Suppressor macrophage treated with lipopolysaccharide for 1 hour (primary cell): ENCODE data around the gene TOM1L2.
"Not testable (repeated sequence)": the region's sequence is repeated elsewhere in the genome, so short reads cannot be mapped to it uniquely, and the experiment has no call there.

Source experiments
- DNase-seq, 3 donors: peaks; one replicate each; pipeline ENCODE4 v3.0.0-alpha.2; 2020 to 2022

TOM1L2 gene

DNA sequence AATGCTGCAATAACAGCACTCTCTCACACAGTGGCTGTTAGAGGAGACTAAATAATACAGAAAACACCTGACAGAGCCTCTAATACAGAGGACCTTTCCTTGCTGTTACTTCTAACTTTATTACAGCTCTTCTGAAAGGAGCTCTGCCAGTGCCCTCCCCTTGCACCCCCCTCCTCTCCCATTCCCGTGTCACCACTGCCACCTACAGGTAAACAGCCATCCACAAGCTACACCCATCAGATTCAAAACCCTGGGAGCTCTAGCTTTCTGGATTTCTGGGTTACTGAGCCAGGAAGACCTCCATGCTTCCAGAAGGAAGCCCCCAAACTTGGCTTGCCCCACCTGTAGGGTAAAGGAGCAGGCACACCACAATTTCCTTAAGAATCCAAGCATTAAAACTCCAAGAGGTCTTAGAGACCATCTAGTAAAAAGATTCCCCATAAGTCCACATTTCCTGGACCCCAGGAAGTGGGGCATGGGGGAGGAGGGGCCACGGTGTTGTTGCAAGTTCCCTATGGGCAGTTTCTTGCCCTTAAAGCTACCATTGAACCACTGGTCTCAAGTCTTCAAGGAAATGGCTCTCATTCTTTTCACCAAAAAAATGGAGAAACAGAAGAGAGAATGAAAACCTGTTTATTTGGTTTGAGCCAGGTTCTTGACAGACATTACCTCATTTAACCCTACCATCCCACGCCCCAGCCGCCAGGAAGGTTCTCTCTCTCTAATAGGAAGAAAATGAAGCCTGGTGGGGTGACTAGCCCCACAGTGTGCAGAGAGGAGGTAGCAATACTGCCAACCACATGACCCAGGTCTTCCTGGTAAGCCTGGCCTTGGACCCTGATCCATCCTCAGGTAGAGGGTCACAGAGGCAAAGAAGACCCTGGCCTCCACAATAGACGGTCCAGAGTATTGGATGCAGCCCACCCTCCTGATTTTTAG, 52.8 kb downstream of the TOM1L2 start:
- peak; percentile 59 to 80 (median 65) for DNase-seq

DNA sequence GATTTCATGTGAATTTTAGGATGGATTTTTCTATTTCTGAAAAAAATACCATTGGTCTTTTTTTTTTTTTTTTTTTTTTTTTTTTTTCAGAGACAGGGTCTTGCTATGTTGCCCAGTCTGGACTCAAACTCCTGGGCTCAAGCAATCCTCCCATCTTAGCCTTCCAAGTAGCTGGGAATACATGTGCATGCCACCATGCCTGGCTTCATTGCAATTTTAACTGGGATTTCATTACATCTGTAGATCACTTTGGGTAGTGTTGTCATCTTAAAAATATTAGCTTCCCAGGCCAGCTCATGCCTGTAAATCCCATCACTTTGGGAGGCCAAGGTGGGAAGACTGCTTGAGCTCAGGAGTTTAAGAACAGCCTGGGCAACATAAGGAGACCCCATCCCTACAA, 54.8 kb downstream of the TOM1L2 start:
- no peak for DNase-seq

DNA sequence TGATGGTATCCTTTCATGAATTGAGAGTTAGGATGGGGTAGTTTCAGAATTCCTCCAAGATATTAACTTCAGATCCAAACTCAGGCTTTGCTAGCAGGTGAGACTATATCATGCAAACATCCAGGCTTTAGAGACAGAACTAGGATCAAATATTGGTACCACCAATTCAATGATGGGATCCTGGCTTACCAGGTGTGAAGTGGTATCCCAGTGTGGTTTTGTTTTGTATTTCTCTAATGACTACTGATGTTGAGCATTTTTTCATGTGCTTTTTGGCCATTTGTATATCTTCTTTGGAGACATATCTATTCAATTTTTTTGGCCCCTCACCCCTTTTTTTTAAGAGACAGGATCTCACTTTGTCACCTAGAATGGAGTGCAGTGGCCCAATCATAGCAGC, 57.0 kb downstream of the TOM1L2 start:
- no peak for DNase-seq

DNA sequence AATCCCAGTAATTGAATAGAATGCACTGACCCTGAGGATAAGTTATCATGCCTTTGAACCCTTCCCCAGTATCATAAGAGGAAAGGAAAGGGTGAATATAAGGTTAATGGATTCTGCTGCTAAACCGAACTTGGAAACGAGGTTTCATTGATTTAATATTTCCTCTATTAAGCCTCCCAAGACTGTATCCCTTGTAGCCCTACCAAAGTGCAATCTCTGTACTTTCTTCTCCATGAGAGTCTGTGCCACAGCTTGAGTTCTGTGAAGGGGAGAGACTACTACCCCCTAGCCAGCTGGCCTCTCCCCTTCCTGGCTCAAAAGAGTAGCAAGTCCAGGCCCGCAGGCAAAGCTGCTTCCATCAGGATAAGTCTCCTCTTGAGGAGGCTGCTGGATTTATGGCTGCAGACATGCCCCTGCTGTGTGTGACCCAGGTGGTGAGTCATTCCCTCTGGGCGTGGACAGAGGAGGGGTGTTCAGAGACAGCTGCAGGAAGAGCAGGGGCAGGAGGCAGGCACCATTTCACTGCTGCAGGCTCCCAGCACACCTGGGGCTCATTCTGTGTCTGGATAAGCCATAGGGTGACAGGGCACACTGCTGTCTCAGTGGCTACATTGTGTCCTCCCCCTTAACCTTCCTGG, 58.4 kb downstream of the TOM1L2 start:
- DNase-seq: peak; percentile 54 to 73 (median 61)

DNA sequence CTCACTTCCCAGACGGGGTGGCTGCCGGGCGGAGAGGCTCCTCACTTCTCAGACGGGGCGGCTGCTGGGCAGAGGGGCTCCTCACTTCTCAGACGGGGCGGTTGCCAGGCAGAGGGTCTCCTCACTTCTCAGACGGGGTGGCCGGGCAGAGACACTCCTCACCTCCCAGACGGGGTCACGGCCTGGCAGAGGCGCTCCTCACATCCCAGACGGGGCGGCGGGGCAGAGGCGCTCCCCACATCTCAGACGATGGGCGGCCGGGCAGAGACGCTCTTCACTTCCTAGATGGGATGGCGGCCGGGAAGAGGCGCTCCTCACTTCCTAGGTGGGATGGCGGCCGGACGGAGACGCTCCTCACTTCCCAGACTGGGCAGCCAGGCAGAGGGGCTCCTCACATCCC, 59.9 kb downstream of the TOM1L2 start:
- DNase-seq: not testable (repeated sequence)

DNA sequence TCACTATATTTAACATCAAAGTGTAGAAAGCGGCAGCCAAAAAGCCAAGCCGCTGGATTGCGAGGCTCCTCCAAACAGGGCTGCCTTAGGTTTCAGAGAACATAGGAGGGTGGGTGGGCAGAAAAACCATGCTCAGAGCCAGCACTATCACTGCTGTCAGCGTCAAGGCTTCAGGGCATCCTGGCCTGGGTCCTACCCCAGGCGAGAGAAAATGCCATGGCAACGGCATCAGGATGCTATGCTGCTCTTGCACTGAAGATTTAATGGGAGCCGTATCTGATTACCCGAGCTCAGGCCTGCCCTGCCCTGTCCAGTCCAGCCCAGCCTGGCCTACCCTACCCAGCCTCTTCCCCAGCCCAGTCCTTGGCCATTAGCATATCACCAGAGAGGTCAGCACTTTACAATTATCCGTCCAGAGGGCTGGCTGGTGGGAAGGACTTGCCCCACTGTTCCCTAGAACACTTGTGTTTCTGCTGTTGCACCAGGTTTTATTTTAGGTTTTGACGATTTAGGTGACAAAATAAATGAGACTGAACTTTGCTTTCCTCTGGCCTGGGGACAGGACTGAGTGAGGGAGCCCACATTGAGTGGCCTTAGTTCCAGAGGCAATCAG, 61.1 kb downstream of the TOM1L2 start:
- no peak for DNase-seq

DNA sequence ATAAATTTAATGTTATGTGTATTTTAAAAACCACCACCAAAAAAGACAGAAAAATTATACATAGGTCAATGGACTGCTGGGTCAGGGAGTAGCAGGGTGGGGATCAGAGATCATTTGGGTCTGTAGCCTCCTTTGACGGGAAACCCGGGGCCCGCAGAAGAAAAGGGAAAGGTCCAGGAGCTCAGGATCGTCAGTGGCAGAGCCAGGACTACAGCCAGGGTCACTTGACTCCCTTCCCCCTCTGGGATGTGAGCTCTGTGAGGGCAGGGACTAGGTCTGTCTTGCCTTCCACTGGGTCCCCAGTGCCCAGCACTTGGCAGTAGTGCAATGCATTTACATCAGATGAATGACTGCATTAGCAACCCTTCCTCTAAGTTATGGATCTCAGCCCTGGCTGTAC, 62.1 kb downstream of the TOM1L2 start:
- no peak for DNase-seq

DNA sequence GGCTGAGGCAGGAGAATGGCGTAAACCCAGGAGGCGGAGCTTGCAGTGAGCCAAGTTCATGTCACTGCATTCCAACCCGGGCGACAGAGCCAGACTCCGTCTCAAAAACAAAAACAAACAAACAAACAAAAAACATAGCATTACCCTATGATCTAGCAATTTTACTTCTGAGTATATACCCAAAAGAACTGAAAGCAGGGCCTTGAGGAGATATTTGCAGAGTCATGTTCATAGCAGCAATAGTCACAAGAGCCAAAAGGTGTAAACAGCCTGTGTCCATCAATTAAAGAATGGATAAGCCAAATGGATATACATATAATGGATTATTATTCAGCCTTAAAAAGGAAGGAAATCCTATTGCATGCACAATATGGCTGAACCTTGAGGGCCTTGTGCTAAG, 63.1 kb downstream of the TOM1L2 start:
- no peak for DNase-seq

DNA sequence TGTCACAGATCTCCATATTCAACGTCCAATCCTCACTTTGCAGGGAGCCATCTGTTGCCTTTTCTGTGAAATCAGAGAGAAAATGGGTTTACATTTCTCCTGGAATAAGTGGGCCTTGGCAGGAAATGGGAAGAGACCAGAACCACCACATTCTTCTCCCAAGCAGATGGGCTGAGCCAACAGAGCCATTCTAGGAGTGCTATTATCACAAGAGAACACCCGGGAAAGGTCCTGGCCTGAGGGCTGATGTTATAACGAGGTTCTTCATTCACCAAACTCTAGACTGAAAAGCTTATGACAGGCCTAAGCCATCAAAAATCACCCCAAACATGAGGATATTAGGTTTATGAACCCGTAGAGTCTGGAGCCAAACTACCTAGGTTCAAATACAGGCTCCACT, 64.7 kb downstream of the TOM1L2 start:
- DNase-seq: no peak

DNA sequence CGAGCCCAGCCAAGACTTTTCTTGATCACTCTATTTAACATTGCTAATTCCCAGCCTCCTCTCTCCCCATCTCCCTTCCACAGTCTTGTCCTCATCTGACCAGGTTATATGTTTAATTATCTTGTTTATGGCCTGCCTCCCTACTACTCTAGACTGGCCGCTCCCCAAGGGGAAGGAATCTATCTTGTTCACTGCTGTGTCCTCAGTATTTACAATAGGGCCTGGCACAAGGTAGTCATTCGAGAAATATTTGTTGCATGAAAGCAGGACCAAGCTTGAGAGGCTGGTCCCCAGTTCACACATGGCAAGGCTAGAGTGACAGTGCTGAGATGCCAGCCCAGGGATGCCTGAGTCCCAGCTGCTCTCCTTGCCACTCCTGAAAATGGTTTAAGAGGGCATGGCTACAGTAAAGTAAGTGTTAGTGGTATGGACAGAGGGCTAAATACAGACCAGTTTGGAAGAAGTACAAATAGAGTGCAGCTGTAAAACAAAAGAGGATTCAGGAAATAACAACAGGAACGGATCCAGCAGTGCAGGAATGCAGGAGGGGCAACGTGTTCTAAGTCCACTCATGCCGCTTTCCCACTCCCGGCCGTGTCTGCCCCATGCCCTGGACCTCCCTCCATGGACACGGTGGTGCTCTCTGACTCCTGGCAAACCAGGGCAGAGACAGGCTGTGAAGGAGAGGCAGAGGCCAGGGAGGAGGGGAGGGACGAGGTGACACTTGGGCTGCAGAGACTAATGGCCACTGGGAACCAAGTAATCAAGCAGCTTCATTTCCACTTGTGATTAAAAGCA, 65.6 kb downstream of the TOM1L2 start:
- DNase-seq: no peak

DNA sequence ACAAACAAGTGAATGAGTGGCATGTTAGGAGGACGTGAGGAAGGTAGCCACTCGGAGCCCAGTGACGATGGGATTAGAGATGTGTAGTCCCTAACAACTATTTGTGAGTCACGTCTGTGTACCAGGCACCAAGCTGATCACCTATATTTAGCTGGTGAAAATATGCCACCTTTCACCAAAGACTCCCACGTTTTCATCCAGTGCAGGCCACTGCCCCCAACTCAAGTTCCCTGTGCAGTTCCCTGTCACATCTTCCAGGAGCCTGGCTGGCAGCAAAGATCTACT, 67.2 kb downstream of the TOM1L2 start:
- DNase-seq: no peak

DNA sequence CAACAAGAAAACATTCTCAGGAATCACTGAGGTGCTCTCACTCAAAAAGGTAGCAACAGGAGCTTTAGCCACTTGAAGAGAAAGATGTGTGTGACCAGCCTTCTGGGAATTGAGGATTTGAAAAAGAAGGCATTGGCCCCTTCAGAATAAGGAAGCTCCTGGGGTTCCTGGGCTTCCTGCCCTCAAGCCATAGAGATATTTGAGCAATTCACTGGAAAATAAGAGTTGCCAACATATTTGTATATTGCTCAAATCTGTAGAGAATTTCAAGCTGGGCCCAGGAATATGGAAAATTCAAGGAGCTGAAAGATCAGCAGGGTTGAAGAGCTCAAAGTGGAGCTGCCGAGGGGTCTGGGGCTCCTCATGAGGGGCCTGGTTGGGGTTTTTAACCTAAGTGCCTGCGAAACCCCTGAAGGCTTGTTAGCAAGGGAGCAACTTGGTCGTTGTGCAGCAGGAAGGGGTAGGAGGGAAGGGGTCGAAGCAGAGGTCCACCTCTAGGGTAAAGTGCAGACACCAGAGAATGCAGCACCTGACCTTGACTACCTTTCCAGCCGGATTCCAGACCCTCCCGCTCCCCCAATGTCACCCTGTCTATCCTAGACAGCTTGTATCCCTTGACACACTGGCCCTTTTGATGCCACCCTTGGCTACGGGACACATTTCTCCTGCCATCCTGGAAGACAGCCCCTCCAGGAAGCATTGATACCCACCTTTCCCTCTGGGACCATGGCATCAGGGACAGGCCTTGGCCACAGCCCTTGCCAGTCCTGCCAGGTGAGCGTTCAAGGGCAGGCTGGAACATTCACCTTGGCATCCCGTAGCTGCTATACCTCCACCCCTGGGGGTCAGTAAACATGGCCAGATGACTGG, 67.8 kb downstream of the TOM1L2 start:
- no peak for DNase-seq

DNA sequence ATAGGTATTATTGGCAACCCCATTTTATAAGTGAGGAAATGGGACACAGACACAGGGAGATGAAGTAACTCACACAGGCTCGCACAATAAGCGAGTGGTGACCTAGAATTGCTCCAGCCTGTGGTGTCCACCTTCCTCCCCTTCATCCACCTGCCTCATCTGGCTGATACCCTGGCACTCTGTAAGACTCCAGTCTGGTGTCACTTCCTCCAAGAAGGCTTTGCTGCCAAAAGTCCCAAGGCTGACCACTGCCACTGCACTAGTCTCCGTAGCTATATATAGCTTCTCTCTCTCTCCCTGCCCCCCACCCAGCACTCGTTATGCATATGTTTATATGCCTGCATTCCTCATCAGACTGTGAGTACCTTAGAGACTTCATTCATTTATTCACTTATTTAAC, 69.3 kb downstream of the TOM1L2 start:
- DNase-seq: no peak

DNA sequence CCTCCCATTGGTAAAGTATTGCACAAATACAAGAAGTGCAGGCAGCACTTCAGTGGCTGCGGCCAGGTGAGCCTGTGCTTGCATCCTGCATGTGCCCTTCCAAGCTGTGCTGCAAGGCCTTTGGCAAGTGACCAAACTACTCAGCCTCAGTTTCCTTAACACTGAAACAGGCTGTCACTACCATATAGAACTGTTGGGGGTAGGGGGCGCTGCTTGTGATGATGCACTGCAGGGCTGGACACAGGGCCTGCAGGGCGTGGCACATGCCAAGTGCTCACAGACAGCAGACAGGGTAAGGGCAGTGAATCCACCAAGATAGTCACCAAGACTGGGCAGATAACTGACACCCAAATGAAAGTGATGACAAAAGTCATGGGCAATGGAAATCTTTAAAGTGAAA, 69.8 kb downstream of the TOM1L2 start:
- no peak for DNase-seq

DNA sequence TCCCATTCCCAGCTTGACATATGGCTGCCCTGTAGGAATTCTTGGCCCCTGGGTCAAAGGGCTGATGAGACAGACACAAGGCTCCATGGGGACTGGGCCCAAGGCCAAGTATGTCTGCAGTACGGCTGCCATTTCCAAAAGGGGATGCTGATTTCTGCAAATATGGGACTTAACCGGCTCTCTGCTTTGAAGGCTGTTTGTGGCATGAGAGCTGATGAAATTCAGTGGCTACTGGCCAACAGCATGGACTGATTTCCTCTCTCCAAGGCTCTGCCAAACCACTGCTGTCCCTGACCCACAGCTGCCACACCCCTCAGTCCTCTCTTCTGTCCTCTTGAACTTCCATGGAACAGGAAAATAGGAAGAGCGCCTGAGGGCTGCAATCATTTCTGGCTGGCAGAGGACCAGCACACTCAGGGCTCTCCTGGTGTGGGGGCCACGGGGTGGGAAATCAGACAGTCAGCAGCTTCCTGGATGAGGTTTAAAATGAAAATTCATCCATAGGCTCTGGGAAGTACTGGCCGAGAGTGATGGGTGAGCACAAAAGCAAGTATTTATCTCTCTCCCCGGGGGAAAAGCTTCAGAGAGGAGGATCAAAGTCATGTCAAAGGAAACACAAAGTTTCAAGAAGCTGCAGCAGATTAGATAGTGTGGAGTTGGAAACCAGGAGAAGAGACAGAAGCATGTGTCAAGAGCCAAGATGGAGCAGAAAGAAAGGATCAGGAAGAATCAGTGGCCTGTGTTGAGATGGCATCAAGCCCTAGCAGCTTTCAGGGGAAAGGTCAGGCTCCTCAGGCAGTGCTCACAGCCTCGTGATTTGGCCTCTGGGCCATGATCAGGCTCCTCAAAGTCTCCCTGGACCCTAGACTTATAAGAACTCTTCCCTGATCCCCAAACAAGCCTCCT, 71.3 kb downstream of the TOM1L2 start:
- DNase-seq: peak; percentile 40 to 50 (median 50)

DNA sequence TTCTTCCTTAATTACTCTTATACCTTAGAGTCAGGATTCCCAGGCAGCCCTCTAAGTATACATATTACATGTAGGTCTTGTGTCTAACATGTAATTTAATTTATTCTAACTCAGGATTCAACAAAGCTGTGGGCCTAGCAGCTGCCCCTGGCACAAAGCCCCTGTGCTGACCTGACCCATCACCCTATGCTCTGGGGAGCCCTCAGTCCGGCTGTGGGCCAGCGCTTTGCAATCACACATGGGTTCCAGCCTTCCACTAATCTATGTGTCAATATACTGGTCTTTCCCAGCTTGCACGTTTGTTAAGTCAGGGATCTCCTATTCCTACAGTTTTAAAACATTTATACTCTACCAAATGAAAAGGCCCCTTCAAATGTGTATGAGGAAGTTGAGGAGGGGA, 72.7 kb downstream of the TOM1L2 start:
- no peak for DNase-seq

DNA sequence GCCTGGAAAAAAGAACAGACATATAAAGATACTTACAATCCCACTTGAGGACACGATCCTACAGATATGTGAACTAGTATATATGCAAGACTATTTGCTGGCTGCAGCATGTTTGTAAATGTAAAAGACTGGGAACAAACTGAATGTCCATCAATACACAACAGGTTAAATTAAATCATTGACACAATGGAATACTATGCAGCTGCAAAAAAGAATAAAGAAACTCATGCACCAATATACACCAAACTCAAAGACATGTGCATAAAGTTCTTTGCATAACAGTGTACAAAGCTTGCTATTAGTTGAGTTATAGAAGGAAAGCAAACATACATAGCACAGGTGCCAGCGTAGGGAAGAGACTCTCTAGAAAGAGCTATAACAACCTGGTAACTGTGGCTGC, 73.5 kb downstream of the TOM1L2 start:
- DNase-seq: no peak

DNA sequence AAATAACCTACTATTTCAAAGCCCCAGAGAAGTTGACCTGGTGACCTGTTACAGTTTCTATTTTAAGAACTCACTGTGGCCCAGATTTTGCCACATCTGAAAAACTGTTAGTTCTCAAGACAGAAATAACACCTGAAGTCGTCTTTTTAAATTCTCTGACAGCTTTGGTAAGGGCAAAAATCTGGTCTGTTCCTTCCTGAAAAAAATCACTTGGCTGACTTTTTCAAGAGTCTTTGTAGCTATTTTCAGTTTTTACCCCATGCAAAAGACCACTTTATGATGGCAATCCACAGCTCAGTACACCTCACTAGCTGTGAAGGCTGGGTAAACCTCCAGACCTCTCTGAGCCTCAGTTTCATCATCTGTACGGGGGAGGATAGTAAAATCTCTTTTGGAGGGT, 74.8 kb downstream of the TOM1L2 start:
- DNase-seq: no peak

DNA sequence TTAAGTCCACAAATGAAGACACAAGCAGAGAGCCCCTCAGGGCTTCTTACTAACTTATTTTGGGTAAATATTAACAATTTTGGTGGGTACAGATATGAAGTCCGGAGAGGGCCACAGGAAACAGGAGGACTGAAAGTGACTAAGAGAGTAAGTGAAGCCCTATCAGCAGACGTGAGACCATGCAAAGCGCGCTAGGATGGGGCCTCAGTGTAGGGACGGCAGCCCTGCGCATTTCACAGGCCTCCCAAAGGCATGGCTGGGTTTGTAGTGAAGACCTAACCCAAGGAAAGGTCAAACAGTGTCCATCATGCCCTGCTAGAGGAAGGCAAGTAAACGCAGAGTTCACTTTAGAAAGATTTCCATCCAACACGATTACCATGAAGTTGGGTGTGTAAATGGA, 75.5 kb downstream of the TOM1L2 start:
- no peak for DNase-seq

DNA sequence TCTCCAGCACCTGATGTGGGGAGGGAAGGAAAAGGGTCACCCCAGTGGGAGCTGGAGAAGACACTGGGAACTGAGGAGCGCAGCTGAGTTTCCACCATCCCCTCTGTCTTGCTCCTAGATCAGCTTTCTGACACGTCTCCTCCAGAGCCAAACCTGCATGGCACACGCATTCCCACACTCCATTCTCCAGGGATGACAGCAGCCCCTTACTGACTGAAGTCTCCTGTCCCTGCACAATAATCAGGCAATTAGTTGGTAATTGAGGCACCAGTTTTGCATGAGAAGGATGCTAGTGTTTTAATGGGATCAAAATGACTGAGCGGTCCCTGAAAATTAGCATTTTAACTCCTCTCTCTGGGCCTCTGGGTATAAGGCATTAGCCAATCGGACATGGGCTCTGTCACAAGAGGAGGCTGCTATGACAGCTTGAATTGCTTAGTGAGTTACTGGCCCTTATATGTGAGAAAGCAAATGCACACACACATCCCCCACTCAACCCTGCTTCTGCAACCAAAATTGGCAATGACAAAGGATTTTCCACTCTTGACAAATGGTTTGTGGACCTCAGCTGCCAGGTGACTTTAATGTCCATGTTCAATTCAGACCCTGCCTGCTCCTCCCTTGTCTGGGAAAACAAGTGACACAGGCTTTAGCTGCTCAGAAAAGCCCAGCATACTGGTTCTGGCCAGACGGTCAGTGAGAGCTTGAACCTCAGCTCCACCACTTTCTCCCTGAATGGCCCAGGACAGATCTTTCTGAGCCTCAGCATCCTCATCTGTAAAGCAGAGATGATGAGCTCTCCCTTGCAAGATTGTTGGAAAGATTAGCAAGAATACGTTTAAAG, 78.2 kb downstream of the TOM1L2 start:
- DNase-seq: no peak
